ENCODE measurements around the gene FAM110A. TPM values are rescaled to one million over a fixed set of nuclear protein-coding genes. Genes with fewer than 3 reads are reported as not detected.

The FAM110A gene
- total RNA-seq, 1 experiment from 2014 or later: 14.9 TPM

- Mint-ChIP-seq H3K4me1 (ENCODE audit: low read depth, unreplicated experiment) (peaks cover 12% of the 10 kb centered on the region), H3K4me3 (ENCODE audit: low read depth, unreplicated experiment) (no peak overlapping the region), H3K36me3 (ENCODE audit: insufficient read depth, unreplicated experiment) (no peaks in the 10 kb centered on the region), H3K9me3 (ENCODE audit: low read depth, unreplicated experiment) (no peaks in the 10 kb centered on the region), H3K27ac (ENCODE audit: unreplicated experiment) (no peak overlapping the region), H3K27me3 (ENCODE audit: unreplicated experiment) (no peaks in the 10 kb centered on the region)
- BruUV-seq (replicated peaks): no TSS peak
- TF ChIP-seq CTCF (IDR thresholded peaks at IDR 0.05; ENCODE audit: unreplicated experiment): no peak
- CTCF ChIA-PET: no interaction called here
- intact Hi-C loops (cut with micrococcal nuclease; ENCODE audit: unreplicated experiment): no loop called here
- DNase-seq: no peak
Observed at GRCh38 chr20:871948-872347, 38.4 kb downstream of the FAM110A start.

DNA sequence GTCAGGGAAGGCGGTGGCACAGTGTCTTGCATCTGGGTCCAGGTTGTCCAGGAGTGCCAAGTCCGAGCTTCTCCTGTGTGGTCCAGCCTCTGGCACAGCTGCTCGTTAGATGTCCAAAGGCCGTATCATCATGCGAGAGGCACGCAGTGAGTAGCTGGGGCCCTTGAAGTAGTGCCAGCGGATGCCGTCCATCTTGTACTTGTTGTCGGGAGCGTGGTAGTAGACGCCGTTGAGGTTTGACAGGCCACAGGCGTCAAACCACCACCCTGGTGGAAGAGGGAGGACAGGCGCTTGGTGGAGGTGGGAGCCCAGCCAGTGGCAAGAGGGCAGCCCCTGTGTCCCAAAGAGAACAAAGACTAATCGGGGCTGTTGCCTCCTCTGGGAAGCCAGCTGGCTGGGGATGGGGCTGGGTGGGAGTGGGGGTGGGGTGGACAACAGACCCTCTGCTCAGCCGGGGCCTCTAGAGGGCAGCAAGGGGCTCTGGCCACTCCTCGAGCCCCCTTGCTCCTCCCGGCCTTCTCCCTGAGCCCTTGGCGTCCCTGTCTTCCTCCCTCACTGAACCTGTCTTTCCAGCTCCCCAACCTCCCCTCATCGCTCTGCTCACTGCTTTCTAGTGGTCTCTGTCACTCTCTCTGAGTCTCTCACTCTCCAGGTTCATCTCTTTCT, 39.5 kb downstream of the FAM110A start:
- DNase-seq: peak; percentile 20
- TF ChIP-seq CTCF (IDR thresholded peaks at IDR 0.05; ENCODE audit: unreplicated experiment): no peak
- intact Hi-C loops (cut with micrococcal nuclease; ENCODE audit: unreplicated experiment): no loop called here
- Mint-ChIP-seq H3K9me3 (ENCODE audit: low read depth, unreplicated experiment) (no peaks in the 10 kb centered on the region), H3K27me3 (ENCODE audit: unreplicated experiment) (no peaks in the 10 kb centered on the region), H3K27ac (ENCODE audit: unreplicated experiment) (no peak overlapping the region), H3K4me3 (ENCODE audit: low read depth, unreplicated experiment) (no peak overlapping the region), H3K4me1 (ENCODE audit: low read depth, unreplicated experiment) (peaks cover 12% of the 10 kb centered on the region), H3K36me3 (ENCODE audit: insufficient read depth, unreplicated experiment) (no peaks in the 10 kb centered on the region)
- CTCF ChIA-PET: no interaction called here
- no TSS peak for BruUV-seq (replicated peaks)

DNA sequence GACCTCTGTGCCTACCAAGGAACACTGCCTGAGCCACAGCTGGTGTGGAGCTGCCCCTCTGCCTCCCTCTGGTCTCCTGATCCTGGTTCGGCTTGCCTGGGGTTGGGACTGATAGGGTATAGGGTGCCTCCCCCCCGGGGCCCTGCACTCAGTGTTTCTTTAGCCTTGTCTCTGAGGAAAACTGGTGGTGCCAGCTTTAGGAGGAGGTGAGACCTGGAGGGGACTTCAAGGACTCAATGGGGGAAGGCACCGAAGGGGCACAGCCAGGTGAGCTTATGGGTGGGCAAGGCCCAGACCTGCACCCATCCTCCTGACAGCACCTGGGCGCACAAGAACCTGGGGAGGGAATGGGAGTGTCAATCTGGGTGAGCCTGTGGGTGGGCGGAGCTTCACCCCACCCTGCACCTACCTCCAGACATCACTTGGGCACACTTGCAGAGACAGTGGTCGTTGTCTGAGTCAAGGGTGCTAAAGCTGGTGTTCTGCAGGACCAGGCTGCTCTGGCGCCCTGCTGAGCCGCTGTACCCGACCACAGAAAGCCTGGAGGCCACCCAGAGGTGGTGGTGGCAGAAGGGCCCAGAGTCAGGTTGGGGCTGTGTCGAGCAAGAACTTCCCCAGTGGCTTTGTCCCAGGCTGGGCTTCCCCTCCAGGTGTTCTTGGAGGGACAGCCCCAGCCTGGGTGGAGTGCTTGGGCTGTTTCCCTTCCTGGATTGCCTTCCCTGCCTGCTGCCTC, 40.5 kb downstream of the FAM110A start:
- BruUV-seq (replicated peaks): no TSS peak
- Mint-ChIP-seq H3K9me3 (ENCODE audit: low read depth, unreplicated experiment) (no peaks in the 10 kb centered on the region), H3K4me1 (ENCODE audit: low read depth, unreplicated experiment) (peaks cover 12% of the 10 kb centered on the region), H3K4me3 (ENCODE audit: low read depth, unreplicated experiment) (no peak overlapping the region), H3K27me3 (ENCODE audit: unreplicated experiment) (no peaks in the 10 kb centered on the region), H3K27ac (ENCODE audit: unreplicated experiment) (no peak overlapping the region), H3K36me3 (ENCODE audit: insufficient read depth, unreplicated experiment) (no peaks in the 10 kb centered on the region)
- peak; percentile 29 for DNase-seq
- TF ChIP-seq CTCF (IDR thresholded peaks at IDR 0.05; ENCODE audit: unreplicated experiment): no peak
- intact Hi-C loops (cut with micrococcal nuclease; ENCODE audit: unreplicated experiment): no loop called here
- CTCF ChIA-PET: no interaction called here

DNA sequence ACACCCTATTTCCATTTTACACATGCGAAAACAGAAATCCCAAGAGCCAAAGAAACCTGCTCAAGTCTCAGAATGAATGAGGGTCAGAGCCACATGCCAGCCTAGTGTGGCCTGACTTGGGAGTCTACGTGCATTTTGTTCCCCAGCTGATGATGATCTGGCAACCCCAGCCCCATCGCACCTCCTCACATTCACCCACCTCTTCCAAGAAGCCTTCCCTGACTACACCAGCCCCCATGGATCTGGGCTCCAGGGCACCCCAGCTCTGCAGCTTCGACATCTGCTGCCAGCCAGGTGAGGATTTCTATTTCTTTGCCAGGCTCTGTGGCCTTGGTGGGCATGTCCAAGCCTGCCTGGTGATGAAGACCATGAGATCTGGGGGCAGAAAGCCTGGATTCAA, 41.6 kb downstream of the FAM110A start:
- Mint-ChIP-seq H3K4me1 (ENCODE audit: low read depth, unreplicated experiment) (peaks cover 18% of the 10 kb centered on the region), H3K36me3 (ENCODE audit: insufficient read depth, unreplicated experiment) (no peaks in the 10 kb centered on the region), H3K4me3 (ENCODE audit: low read depth, unreplicated experiment) (no peak overlapping the region), H3K9me3 (ENCODE audit: low read depth, unreplicated experiment) (no peaks in the 10 kb centered on the region), H3K27me3 (ENCODE audit: unreplicated experiment) (no peaks in the 10 kb centered on the region), H3K27ac (ENCODE audit: unreplicated experiment) (no peak overlapping the region)
- DNase-seq: no peak
- TF ChIP-seq CTCF (IDR thresholded peaks at IDR 0.05; ENCODE audit: unreplicated experiment): no peak
- CTCF ChIA-PET: no interaction called here
- BruUV-seq (replicated peaks): no TSS peak
- intact Hi-C loops (cut with micrococcal nuclease; ENCODE audit: unreplicated experiment): no loop called here
